HG02623 (cell line): Measurements from ENCODE around the gene TBC1D23.
"Not testable (repeated sequence)": the region's sequence is repeated elsewhere in the genome, so short reads cannot be mapped to it uniquely, and the experiment has no call there.

ENCODE experiments used
- ATAC-seq: cut with Tn5 transposase; IDR thresholded peaks from one replicate; pipeline ENCODE4 v1.9.1; 2021; ENCODE audit warnings: moderate library complexity; ENCODE audit not compliant: unreplicated experiment

The TBC1D23 gene

DNA sequence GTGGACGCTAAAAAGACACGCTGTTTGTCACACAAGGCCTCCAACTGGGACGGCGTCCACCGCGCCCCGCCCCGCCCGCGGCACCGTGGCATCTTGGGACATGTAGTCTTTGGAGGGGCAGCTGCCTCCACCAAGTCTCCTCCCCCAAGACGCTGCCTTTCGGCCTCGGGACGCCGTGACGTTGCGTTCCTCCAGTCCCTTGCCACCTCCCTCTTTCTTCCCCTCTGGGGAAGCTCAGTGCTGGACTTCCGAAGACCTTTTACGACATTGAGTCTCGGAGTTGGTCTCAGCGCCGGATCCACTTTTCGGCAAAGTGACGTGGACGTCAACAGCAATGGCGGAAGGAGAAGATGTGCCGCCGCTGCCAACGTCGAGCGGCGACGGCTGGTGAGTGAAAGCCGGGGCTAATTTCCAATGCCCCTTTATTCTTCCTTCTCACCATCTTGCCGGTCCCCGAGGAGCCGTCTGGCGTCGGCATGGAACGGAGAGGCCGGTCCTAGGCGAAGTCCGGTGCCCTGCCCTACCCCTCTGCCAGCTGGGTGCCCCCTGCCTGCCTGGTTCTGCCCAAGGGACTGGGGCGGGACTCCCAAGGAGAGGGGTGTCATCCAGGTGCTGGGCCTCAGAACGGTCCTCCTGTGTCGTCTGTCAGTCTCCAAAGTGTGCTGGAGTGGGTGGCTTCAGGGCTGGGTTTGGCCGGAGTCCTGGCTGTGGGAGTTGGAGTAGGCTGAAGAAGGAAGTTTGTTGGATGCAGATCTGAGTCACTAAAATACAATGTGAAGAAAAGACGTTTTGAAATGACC is at the start of gene TBC1D23:
TBC1D23 (plus strand) TSS at position 308 of the 800 bp plus-strand sequence; CDS start at position 335, 27 bp downstream.
- peak; percentile 100 for ATAC-seq

DNA sequence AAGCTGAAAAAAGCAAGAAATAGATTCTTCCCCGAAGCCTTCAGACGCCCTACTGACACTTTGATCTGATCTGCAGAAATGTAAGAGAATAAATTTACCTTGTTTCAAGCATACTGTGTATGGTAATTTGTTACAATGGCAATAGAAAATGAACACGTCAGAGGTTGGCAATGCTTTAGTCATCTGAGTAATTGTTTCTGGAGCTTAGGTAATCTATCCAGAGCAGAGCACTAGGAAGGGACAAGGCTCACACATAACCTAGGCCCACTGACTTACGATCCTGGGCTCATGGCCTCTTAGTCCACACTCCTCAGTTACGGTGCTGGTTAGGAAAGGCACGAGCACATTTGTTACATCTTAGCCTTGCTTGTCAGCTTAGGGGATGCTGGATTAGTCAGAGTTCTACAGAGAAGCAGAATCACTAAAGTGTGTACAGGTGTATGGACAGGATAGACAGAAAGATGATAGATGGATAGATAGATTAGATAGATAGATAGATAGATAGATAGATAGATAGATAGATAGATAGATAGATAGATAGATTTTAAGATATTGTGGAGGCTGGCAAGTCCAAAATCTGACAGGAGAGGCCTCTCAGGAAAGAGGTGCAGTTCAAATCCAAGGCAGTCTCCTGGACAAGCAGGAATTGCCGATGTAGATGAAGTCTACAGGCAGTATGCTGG is 46.8 kb upstream of the TBC1D23 start:
- ATAC-seq, result no peak

DNA sequence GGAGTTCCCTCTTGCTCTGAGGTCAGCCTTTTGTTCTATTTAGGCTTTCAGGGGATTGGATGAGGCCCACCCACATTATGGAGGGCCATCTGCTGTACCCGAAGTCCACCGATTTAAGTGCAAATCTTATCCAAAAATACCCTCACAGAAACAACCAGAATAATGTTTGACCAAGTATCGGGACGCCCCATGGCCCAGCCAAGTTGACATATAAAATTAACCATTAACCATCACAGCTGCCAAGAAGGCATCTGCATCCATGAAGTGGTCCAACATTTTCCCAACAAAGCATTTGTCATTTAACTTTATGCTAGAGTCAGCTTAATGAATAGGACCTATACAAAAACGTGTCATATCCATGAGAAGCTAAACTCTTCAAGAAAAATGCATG is 46.2 kb upstream of the TBC1D23 start:
- ATAC-seq, result no peak

DNA sequence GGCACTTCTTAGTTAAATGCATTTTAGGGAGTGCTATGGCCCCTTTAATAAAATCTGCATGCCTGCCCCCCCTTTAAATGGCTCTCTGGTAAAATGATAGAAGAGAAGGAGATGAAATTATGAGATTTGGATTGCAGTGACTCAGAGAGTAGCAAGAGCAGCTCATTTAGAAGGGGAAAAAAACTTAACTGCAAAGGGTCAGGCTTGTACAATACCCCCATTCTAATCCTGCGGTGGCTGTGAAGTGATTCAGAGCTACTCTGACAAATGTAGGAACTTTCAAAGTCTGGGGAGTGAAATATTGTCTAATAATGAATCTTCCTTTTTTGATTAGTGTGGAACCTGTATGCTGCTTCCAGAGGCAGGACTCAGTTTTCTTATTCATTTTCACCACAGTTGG is 44.1 kb upstream of the TBC1D23 start:
- ATAC-seq, result no peak

DNA sequence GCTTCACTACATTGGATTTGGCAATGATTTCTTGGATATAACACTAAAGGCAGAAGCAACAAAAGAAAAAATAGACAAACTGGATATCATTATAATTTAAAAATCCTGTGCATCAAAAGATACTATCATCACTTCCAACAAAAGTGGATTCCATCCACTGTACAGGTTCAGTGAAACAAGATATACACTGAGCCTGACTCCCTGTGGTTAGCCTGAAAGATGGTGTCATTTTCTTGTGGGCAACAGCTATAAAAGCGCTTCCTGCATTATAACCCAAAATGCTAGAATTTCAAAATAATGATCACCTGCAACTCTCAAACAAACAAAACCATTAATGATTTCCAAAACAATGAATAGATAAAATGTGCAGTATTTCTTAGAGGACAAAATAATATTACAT is 39.6 kb upstream of the TBC1D23 start:
- no peak for ATAC-seq

DNA sequence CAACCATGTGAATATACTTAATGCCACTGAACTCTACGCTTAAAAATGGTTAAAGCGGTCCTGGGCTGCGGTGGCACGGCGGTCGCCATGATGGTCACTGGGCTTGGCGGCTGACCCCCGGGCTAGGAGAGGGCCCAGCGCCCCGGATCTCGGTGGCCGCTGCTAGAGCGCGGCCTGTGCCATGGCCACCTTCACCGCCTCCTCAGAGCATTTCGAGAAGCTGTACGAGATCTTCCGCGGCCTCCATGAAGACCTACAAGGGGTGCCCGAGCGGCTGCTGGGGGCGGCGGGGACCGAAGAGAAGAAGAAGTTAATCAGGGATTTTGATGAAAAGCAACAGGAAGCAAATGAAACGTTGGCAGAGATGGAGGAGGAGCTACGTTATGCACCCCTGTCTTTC is 35.6 kb upstream of the TBC1D23 start:
- ATAC-seq, result no peak

DNA sequence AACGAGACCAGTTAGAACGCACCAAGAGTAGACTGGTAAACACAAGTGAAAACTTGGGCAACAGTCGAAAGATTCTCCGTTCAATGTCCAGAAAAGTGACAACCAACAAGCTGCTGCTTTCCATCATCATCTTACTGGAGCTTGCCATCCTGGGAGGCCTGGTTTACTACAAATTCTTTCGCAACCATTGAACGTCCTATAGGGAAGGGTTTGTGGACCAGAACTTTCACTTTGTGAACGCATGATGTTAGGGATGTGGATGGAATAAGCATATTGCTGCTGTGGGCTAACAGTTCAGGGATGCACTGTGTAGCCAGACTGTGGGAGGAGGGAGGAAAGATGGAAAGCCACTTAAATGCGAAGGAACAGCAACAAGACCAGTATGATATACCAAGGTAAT is 34.9 kb upstream of the TBC1D23 start:
- no peak for ATAC-seq

DNA sequence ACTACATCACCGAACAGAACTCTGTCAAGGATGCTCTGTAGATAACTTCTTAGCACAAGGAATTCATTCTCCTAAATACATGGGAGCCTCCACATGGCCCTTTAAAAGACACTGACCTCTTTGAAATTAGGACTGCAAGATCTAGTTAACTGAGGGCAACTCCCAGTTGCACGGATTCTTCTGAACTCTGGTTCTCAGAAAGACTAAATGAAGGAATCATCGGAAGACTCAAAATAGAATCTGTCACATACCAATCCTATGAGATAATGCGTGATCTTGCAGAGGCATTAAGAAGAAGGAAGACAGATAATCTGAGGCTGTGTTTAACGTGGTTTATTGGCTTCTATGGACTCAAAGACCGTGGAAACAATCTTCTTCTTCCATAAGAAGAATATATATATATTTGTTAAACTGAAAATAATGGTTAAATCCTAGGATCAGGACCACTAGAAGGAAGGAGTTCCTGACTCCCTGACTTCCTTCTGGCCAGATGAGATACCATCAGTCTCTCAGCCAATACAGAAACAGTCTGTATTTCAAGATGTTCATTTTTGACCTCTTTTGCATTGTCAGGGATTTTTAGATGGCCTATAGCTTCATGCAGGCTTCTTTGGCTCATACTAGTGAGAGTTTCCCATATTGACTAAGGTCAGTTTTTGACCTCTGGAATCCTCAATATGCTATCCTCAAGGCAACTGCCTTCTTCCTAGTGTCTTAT is 33.9 kb upstream of the TBC1D23 start:
- no peak for ATAC-seq

DNA sequence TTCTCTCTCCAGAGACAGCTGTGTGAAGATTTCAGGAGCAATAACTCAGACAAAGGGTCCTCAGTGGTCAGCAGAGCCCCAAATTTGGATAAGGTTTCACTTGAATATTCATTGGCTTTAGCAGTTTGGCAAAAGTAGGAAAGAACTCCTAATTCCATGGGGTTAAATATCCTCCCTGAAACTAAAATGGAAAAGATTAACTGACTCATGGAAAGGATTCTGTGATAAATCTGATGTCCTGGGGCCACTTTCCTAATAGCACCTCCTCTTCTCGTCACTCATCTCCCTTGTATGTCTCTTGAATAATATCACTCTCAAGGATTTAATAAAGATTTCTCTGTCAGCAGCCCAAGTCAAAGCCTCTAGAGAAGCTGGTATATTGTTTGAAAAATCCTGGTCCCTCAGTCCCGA is 33.3 kb upstream of the TBC1D23 start:
- ATAC-seq, result no peak

DNA sequence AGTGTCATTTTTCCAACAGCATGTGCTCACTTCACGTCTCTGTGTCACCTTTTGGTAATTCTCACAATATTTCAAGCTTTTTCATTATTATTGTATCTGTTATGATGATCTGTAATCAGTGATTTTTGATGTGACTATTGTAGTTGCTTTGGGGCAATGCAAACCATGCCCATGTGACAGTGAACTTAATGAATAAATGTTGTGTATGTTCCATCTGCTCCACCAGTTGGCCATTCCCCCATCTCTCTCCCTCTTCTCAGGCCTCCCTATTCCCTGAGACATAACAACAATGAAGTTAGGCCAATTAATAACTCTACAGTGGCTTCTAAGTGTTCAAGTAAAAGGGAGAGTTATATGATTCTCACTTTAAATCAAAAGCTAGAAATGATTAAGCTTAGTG is 32.5 kb upstream of the TBC1D23 start:
- ATAC-seq, result no peak

DNA sequence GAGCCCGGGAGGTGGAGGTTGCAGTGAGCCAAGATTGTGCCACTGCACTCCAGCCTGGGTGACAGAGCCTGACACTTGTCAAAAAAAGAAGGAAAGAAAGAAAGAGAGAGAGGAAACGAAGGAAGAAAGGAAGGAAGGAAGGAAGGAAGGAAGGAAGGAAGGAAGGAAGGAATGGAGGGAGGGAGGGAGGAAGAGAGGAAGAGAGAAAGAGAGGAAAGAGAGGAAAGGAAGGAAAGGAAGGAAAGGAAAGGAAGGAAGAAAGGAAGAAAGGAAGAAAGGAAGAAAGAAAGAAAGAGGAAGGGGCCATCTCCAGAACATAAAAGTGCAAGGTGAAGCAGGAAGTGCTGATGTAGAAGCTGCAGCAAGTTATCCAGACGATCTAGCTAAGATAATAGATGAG is 31.6 kb upstream of the TBC1D23 start:
- ATAC-seq, result not testable (repeated sequence)

DNA sequence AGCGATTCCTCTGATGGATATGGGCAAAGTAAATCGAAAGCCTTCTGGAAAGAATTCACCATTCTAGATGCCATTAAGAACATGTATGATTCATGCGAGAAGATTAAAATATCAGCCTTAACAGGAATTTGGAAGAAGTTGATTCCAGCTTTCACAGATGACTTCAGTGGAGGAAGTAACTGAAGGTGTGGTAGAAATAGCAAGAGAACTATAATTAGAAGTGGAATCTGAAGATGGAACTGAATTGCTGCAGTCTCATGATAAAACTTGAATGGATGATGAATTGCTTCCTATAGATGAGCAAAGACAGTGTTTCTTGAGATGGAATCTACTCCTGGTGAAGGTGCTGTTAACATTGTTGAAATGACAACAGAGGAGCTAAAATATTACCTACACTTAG is 30.1 kb upstream of the TBC1D23 start:
- ATAC-seq, result no peak

DNA sequence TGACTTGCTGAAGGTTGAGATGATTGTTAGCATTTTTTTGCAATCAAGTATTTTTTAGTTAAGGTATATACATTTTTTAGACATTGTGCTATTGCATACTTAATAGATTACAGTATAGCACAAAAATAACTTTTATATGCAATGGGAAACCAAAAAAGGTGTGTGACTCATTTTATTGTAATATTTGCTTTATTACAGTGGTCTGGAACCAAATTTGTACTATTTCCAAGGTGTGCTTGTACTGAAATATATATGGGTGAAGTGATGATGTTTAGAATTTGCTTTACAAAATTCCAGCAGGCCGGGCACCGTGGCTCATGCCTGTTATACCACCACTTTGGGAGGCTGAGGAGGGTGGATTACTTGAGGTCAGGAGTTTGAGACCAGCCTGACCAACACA is 29.1 kb upstream of the TBC1D23 start:
- ATAC-seq, result no peak

DNA sequence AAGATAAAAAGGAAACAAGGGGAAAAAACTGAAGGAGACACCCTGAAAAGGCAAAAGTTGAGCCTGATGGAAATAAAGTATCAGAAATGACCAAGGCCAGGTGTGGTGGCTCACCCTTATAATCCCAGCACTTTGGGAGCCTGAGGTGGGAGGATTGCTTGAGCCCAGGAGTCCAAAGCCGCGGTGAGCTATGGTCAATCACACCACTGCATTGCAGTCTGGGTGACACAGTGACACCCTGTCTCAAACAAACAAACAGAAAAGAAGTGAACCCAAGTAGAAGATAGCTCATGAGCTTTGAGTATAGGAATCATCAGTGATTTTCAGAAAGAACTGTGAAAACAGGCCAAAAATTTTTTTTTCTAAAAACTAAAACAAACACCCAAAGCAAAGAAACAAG is 26.4 kb upstream of the TBC1D23 start:
- ATAC-seq, result no peak

DNA sequence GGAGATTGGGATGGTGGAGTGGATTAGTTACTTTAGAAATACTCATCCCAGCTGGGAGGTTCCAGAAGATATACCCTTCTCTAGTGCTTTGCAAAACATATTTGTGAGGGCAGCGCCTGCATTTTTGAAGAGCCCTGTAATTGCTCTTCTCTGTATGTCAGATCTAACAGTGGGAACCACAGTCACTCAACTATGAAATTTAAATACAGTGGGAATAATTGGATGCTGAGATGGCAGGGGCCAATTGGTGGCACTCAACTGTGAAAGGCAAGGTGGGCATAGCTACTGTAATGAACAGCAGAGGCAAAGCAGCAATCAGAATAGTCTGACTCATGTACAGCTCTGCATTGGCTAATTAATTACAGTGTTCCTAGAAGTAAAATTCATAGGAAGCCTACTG is 22.2 kb upstream of the TBC1D23 start:
- no peak for ATAC-seq

DNA sequence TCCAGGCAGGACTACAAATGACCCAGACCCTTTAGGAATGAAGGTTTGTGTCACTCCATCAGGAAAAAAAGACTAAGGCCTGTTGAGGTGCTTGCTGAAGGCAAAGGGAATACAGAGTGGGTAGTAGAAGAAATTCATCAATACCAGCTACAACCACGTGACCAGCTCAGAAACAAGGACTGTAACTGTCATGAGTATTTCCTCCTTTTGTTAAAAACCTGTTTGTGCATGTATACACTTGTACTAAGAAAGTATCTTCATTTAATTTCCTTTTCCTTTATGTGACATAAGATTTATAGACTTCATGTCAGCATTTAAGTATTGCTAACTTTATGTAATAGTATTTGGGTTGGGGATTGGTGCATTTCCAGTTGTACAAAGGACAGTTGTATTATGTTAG is 18.3 kb upstream of the TBC1D23 start:
- ATAC-seq, result not testable (repeated sequence)

DNA sequence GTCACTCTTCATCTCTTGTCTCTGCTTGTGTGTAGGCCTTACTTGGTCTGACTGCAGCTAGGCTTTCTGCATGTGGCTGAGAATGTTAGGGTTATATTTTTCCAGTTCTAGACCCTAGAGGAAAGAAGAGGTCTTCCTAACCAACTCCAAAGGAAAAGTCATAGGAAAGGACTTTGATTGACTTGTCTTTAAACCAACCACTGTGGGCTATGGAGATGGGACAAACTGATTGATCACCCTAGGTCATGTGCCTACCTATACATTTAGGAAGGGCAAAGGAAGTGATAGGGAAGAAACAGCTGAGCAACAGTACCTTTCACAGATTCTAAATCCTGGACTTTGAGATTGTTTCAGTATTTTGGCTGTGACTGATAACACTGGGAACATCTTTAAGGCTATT is 16.5 kb upstream of the TBC1D23 start:
- no peak for ATAC-seq

DNA sequence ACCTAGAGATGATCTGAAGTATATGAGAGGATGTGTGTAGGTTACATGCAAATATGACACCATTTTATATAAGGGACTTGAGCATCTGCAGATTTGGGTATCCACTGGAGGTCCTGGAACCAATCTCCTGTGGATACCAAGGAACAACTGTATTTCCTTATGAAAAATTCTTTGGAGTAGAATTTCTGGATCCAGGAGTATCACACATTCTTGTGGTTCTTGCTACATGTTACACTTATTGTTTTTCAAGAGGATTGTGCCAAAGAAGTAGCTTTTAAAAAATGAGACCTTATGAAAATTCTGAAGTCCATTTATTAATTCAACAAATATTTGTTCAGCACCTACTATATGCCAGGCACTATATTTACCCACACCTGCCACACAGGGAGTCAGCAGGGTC is 15.7 kb upstream of the TBC1D23 start:
- no peak for ATAC-seq

DNA sequence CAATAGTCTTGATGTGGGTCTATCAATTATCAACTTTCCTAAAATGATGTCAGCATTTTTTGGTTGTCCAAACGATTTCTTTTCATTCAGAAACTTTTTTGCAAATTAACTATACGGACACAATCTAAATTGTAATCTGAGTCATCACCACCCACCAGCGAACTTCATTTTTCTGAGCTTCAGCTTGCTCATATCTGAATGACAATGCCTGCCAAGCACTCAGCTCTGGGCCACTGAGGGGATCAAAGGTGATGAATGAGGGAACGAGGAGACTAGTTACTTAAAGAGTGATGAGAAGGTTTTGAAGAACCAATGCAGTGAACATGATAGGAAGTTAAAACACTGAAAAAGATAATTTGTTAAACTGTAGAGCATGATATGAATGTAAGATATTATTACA is 14.9 kb upstream of the TBC1D23 start:
- ATAC-seq, result no peak

DNA sequence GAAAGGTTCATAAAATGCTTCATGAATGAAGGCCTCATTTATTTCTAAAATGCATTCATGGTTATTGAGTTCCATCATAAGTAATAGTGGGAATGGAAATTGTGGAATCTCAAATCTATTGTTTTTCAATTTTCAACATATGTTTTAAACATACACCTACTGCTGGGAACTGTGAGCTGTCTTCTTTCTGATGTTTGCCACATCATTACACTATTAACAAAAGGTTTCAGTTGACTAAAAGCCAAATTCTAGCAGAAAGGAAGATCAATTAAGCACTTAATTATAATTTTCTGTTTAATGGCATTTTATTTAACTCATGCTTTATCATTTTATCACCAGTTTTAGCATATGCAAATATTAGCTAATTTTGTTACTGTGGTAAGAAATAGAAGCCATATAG is 13.8 kb upstream of the TBC1D23 start:
- ATAC-seq, result no peak

DNA sequence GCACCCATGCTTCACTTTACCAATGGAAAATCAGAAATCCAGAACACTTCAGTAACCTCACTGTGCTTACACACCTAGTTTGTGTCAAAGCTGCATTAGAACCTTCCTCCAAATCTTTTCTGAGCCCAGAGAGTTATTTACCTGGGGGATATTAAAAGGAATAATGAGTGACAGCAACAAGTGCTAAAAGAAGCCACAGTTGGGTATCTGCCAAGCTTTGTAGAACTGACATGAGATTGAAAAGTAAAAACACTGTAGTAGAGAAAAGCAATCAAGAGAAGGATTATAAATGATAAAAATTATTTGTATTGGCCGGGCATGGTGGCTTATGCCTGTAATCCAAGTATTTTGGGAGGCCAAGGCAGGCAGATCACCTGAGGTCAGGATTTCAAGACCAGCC is 8.8 kb upstream of the TBC1D23 start:
- no peak for ATAC-seq
